HFFc6 (cell line): Measurements from ENCODE around the gene JAK2. TPM values are rescaled to one million over a fixed set of nuclear protein-coding genes. Genes with fewer than 3 reads are reported as not detected.

Experiments
- DNase-seq: peaks from one replicate; pipeline ENCODE4 v3.0.0-alpha.2; 2018
- H3K27ac Mint-ChIP-seq: 2 replicates; pipeline ENCODE4 v1.8.0; 2020; ENCODE audit warnings: mild to moderate bottlenecking, mixed read lengths
- H3K27me3 Mint-ChIP-seq: 2 replicates; pipeline ENCODE4 v1.8.0; 2021; ENCODE audit warnings: mild to moderate bottlenecking, moderate library complexity, mixed read lengths; ENCODE audit not compliant: insufficient read depth
- H3K36me3 Mint-ChIP-seq: 2 replicates; pipeline ENCODE4 v1.8.0; 2021; ENCODE audit warnings: low read depth, mixed read lengths
- H3K4me1 Mint-ChIP-seq: 2 replicates; pipeline ENCODE4 v1.8.0; 2020; ENCODE audit warnings: low read depth, mixed read lengths
- H3K4me3 Mint-ChIP-seq: 2 replicates; pipeline ENCODE4 v1.8.0; 2020; ENCODE audit warnings: mild to moderate bottlenecking, moderate library complexity, mixed read lengths
- H3K9me3 Mint-ChIP-seq: 2 replicates; pipeline ENCODE4 v1.8.0; 2020; ENCODE audit warnings: mild to moderate bottlenecking, mixed read lengths
- CTCF ChIP-seq: fragments of 200-600 bp; sonication (generic); IDR thresholded peaks from 2 replicates; pipeline ENCODE4 v1.5.0; 2021; ENCODE audit warnings: antibody characterized with exemption, mild to moderate bottlenecking
- total RNA-seq, 6 experiments: library from RNA; stranded (reverse); fragmentation: NEBNext Ultra II Directional; extraction: Animal tissue kit (Norgen Biotek cat#: 25700); gene quantifications; 2 replicates in 1 of 6; 3 replicates in 5 of 6; pipeline ENCODE4 v1.2.3, GENCODE V29; 2021

Gene JAK2
- total RNA-seq, 6 experiments from 2014 or later, result 5.0 to 6.5 (median 6.0) TPM

GRCh38 chr9:4959031-4959430 lies 26.0 kb upstream of the JAK2 start:
- Mint-ChIP-seq H3K27ac (no peak overlapping the region), H3K9me3 (no peaks in the 10 kb centered on the region), H3K27me3 (peaks cover 2% of the 10 kb centered on the region; the same call in 1 of the 2 replicates), H3K4me3 (no peak overlapping the region), H3K36me3 (no peaks in the 10 kb centered on the region), H3K4me1 (0 out of 2 replicates have a peak, but pooled peaks cover 13% of the 10 kb centered on the region)
- no peak for DNase-seq
- no peak for TF ChIP-seq CTCF

- DNase-seq, result no peak
- no peaks in the 10 kb centered on the region for H3K36me3 Mint-ChIP-seq
These were observed 23.0 kb upstream of the JAK2 start for GRCh38 chr9:4962085-4962484.

GRCh38 chr9:4964540-4964939 lies 20.5 kb upstream of the JAK2 start:
- H3K27me3 Mint-ChIP-seq, result peaks cover 2% of the 10 kb centered on the region; the same call in 1 of the 2 replicates
- H3K9me3 Mint-ChIP-seq, result no peaks in the 10 kb centered on the region
- H3K27ac Mint-ChIP-seq, result no peak overlapping the region
- no peak overlapping the region for H3K4me3 Mint-ChIP-seq
- no peak for DNase-seq
- H3K4me1 Mint-ChIP-seq, result peaks cover 6% of the 10 kb centered on the region
- H3K36me3 Mint-ChIP-seq, result no peaks in the 10 kb centered on the region
- TF ChIP-seq CTCF, result no peak

More at GRCh38 chr9:4962085-4962484, 23.0 kb upstream of the JAK2 start:
- Mint-ChIP-seq H3K27ac (no peak overlapping the region), H3K27me3 (peaks cover 2% of the 10 kb centered on the region; the same call in 1 of the 2 replicates), H3K4me3 (no peak overlapping the region), H3K9me3 (no peaks in the 10 kb centered on the region), H3K4me1 (no peaks in the 10 kb centered on the region)
- TF ChIP-seq CTCF, result no peak

- Mint-ChIP-seq H3K4me1 (peaks cover 11% of the 10 kb centered on the region), H3K27me3 (peaks cover 2% of the 10 kb centered on the region; the same call in 1 of the 2 replicates), H3K36me3 (no peaks in the 10 kb centered on the region), H3K4me3 (no peak overlapping the region), H3K9me3 (no peaks in the 10 kb centered on the region), H3K27ac (no peak overlapping the region)
- no peak for TF ChIP-seq CTCF
- no peak for DNase-seq
These were observed 19.8 kb upstream of the JAK2 start for GRCh38 chr9:4965174-4965821.

GRCh38 chr9:4967523-4967922 lies 17.5 kb upstream of the JAK2 start:
- H3K36me3 Mint-ChIP-seq, result no peaks in the 10 kb centered on the region
- no peak for TF ChIP-seq CTCF

More at GRCh38 chr9:4967523-4967922, 17.5 kb upstream of the JAK2 start:
- no peaks in the 10 kb centered on the region for H3K9me3 Mint-ChIP-seq
- H3K4me3 Mint-ChIP-seq, result no peak overlapping the region
- peaks cover 2% of the 10 kb centered on the region; the same call in 1 of the 2 replicates for H3K27me3 Mint-ChIP-seq
- no peak for DNase-seq
- H3K27ac Mint-ChIP-seq, result no peak overlapping the region
- H3K4me1 Mint-ChIP-seq, result peaks cover 11% of the 10 kb centered on the region
